Measurements from ENCODE around the gene KRTAP12-4.

GRCh38 chr21:44647222-44647552, 7.3 kb downstream of the KRTAP12-4 start:
- TF ChIP-seq EZH2 (IDR thresholded peaks at IDR 0.05; ENCODE audit: insufficient read depth, poor library complexity, severe bottlenecking) (no peak), EZH2phosphoT487 (IDR thresholded peaks at IDR 0.05; ENCODE audit: insufficient read depth, low read depth) (no peak)
